PC-3 (cell line): ENCODE data around the gene HIPK3. TPM values are rescaled to one million over a fixed set of nuclear protein-coding genes. Genes with fewer than 3 reads are reported as not detected.

Source experiments
- ATAC-seq: fragments of 200-7000 bp; cut with Tn5 transposase; 2 replicates; pipeline ENCODE4 v1.9.1; 2020; ENCODE audit warnings: mild to moderate bottlenecking, moderate library complexity
- BruUV-seq: library from RNA; stranded (reverse); fragments of 400-500 nt; replicated peaks from 2 replicates; lab custom pipeline; 2021; lab: Mats Ljungman, UMichigan
- CTCF ChIA-PET: fragments of 300-600 bp; sonication (Branson Sonifier 250); formaldehyde crosslinking; loops from one replicate; lab custom pipeline; 2022; ENCODE audit warnings: antibody characterized with exemption; lab: Charles Lee
- POLR2A ChIA-PET: fragments of 300-600 bp; sonication (Branson Sonifier 250); formaldehyde crosslinking; loops from one replicate; lab custom pipeline; 2022; ENCODE audit warnings: antibody characterized with exemption; ENCODE audit not compliant: unreplicated experiment; lab: Charles Lee
- DNase-seq: peaks from one replicate; pipeline ENCODE4 v3.0.0-alpha.2; 2015
- H2AFZ ChIP-seq: fragments of 300-600 bp; sonication (generic); 2 replicates; pipeline ENCODE4 v1.6.0; 2016; ENCODE audit warnings: antibody characterized with exemption, low read length
- H3F3A ChIP-seq: fragments of 300-600 bp; sonication (generic); one replicate; pipeline ENCODE4 v1.6.0; 2017; ENCODE audit warnings: antibody characterized with exemption, low read length, control low read depth, mild to moderate bottlenecking; ENCODE audit not compliant: unreplicated experiment
- H3K27ac ChIP-seq: fragments of 300-600 bp; sonication (generic); 2 replicates; pipeline ENCODE4 v1.5.1; 2016; ENCODE audit warnings: mild to moderate bottlenecking, low read length
- H3K27me3 ChIP-seq: fragments of 300-600 bp; sonication (generic); 2 replicates; pipeline ENCODE4 v1.6.1; 2016; ENCODE audit warnings: low read length, mixed read lengths
- H3K36me3 ChIP-seq: fragments of 300-600 bp; sonication (generic); 2 replicates; pipeline ENCODE4 v1.6.1; 2016; ENCODE audit warnings: low read depth, mixed run types, low read length, mixed read lengths
- H3K4me1 ChIP-seq: fragments of 300-600 bp; sonication (generic); 2 replicates; pipeline ENCODE4 v1.5.1; 2016; ENCODE audit warnings: low read length; ENCODE audit not compliant: insufficient read depth
- H3K4me2 ChIP-seq: fragments of 300-600 bp; sonication (generic); 2 replicates; pipeline ENCODE4 v1.6.0; 2016; ENCODE audit warnings: low read length
- H3K4me3 ChIP-seq: fragments of 300-600 bp; sonication (generic); 2 replicates; pipeline ENCODE4 v1.5.1; 2016; ENCODE audit warnings: mild to moderate bottlenecking, low read length, mixed read lengths
- H3K79me2 ChIP-seq: fragments of 300-600 bp; sonication (generic); 2 replicates; pipeline ENCODE4 v1.6.1; 2017; ENCODE audit warnings: low read length, mixed read lengths
- H3K9ac ChIP-seq: fragments of 300-600 bp; sonication (generic); 2 replicates; pipeline ENCODE4 v1.6.0; 2016; ENCODE audit warnings: mild to moderate bottlenecking, low read length
- H3K9me2 ChIP-seq: fragments of 300-600 bp; sonication (generic); replicated peaks from 2 replicates; pipeline ENCODE4 v1.6.1; 2016; ENCODE audit warnings: mixed run types, low read length, mixed read lengths
- H3K9me3 ChIP-seq: fragments of 300-600 bp; sonication (generic); 2 replicates; pipeline ENCODE4 v1.6.1; 2016; ENCODE audit warnings: low read length, mixed read lengths
- H4K20me1 ChIP-seq: fragments of 300-600 bp; sonication (generic); 2 replicates; pipeline ENCODE4 v1.6.1; 2016; ENCODE audit warnings: low read length, mixed read lengths
- CTCF ChIP-seq: fragments of 300-600 bp; sonication (generic); conservative IDR thresholded peaks from 2 replicates; pipeline ENCODE4 v1.5.1; 2017; ENCODE audit warnings: antibody characterized with exemption, low read depth, mild to moderate bottlenecking, low read length
- EZH2 ChIP-seq: fragments of 300-600 bp; sonication (generic); IDR thresholded peaks from one replicate; pipeline ENCODE4 v1.6.1; 2017; ENCODE audit warnings: antibody characterized with exemption, mild to moderate bottlenecking, low read length; ENCODE audit not compliant: unreplicated experiment
- EZH2phosphoT487 ChIP-seq: fragments of 300-600 bp; sonication (generic); IDR thresholded peaks from 2 replicates; pipeline ENCODE4 v1.6.1; 2018; ENCODE audit warnings: mild to moderate bottlenecking, antibody characterized with exemption, low read length, borderline replicate concordance
- intact Hi-C: fragments of 100-400 bp; cut with micrococcal nuclease; formaldehyde crosslinking; loops from 2 replicates; pipeline ENCODE4 v1.9.0; 2023
- total RNA-seq: library from RNA; depleted of rRNA; stranded (reverse); fragments of >200 nt; gene quantifications from 2 replicates; pipeline ENCODE4 v1.2.3, GENCODE V29; 2014

HIPK3 gene
- total RNA-seq, 1 experiment from 2014 or later = 19.4 TPM

GRCh38 chr11:33294224-33294623, 37.0 kb downstream of the HIPK3 start:
- Histone ChIP-seq H3K4me2 (no peak overlapping the region), H4K20me1 (no peaks in the 10 kb centered on the region), H3K9ac (no peak overlapping the region), H3K79me2 (peaks cover 58% of the 10 kb centered on the region), H3K9me3 (no peaks in the 10 kb centered on the region), H3K27ac (no peak overlapping the region), H3K4me1 (peaks cover 3% of the 10 kb centered on the region; the same call in 1 of the 2 replicates), H2AFZ (no peak overlapping the region), H3F3A (no peaks in the 10 kb centered on the region), H3K27me3 (no peaks in the 10 kb centered on the region), H3K36me3 (peaks cover 8% of the 10 kb centered on the region; the same call in 1 of the 2 replicates), H3K4me3 (no peak overlapping the region), H3K9me2 (no peaks in the 10 kb centered on the region)
- DNase-seq (no peak), ATAC-seq (no peak)
- BruUV-seq = no TSS peak
- POLR2A ChIA-PET = interaction anchor here (0.7 kb wide), 1 partner anchor 88 kb away, joined by 5 read pairs; no protein-coding TSS in a partner anchor
- intact Hi-C loops = no loop called here
- no peak for TF ChIP-seq CTCF
- TF ChIP-seq EZH2 = no peak
- no peak for TF ChIP-seq EZH2phosphoT487
- CTCF ChIA-PET = no interaction called here

GRCh38 chr11:33294797-33295196, 37.6 kb downstream of the HIPK3 start:
- Histone ChIP-seq H3K27ac (no peak overlapping the region), H3K4me2 (no peak overlapping the region), H3F3A (no peaks in the 10 kb centered on the region), H3K27me3 (no peaks in the 10 kb centered on the region), H3K36me3 (peaks cover 8% of the 10 kb centered on the region; the same call in 1 of the 2 replicates), H3K4me1 (peaks cover 3% of the 10 kb centered on the region; the same call in 1 of the 2 replicates), H2AFZ (no peak overlapping the region), H4K20me1 (no peaks in the 10 kb centered on the region), H3K9me3 (no peaks in the 10 kb centered on the region), H3K4me3 (no peak overlapping the region), H3K9ac (no peak overlapping the region), H3K79me2 (peaks cover 60% of the 10 kb centered on the region), H3K9me2 (no peaks in the 10 kb centered on the region)
- DNase-seq = no peak
- no TSS peak for BruUV-seq
- TF ChIP-seq EZH2phosphoT487 = no peak
- no peak for TF ChIP-seq CTCF
- no peak for TF ChIP-seq EZH2
- ChIA-PET CTCF (no interaction called here), POLR2A (interaction anchor here (0.7 kb wide), 1 partner anchor 88 kb away, joined by 5 read pairs; no protein-coding TSS in a partner anchor)
- intact Hi-C loops = no loop called here
- no peak for ATAC-seq

- Histone ChIP-seq H3K4me1 (no peaks in the 10 kb centered on the region), H3K79me2 (peaks cover 56% of the 10 kb centered on the region), H3K27ac (no peak overlapping the region), H3K4me3 (no peak overlapping the region), H3K27me3 (no peaks in the 10 kb centered on the region), H3K4me2 (no peak overlapping the region), H3F3A (no peaks in the 10 kb centered on the region), H3K9me3 (no peaks in the 10 kb centered on the region), H3K9me2 (no peaks in the 10 kb centered on the region), H3K9ac (no peak overlapping the region), H3K36me3 (peaks cover 8% of the 10 kb centered on the region; the same call in 1 of the 2 replicates), H4K20me1 (no peaks in the 10 kb centered on the region), H2AFZ (no peak overlapping the region)
- TF ChIP-seq EZH2 = no peak
- no peak for TF ChIP-seq CTCF
- TF ChIP-seq EZH2phosphoT487 = no peak
- ChIA-PET CTCF (no interaction called here), POLR2A (no interaction called here)
- ATAC-seq (no peak), DNase-seq (no peak)
- no TSS peak for BruUV-seq
- intact Hi-C loops = no loop called here
Observed at GRCh38 chr11:33296695-33297094, 39.5 kb downstream of the HIPK3 start.
